GM21825 (cell line): ENCODE measurements around the gene ARSB.
"Not testable (repeated sequence)": the region's sequence is repeated elsewhere in the genome, so short reads cannot be mapped to it uniquely, and the experiment has no call there.

ENCODE experiments used
- ATAC-seq: cut with Tn5 transposase; IDR thresholded peaks from one replicate; pipeline ENCODE4 v1.9.1; 2021; ENCODE audit warnings: mild to moderate bottlenecking, moderate library complexity; ENCODE audit not compliant: unreplicated experiment

The ARSB gene

DNA sequence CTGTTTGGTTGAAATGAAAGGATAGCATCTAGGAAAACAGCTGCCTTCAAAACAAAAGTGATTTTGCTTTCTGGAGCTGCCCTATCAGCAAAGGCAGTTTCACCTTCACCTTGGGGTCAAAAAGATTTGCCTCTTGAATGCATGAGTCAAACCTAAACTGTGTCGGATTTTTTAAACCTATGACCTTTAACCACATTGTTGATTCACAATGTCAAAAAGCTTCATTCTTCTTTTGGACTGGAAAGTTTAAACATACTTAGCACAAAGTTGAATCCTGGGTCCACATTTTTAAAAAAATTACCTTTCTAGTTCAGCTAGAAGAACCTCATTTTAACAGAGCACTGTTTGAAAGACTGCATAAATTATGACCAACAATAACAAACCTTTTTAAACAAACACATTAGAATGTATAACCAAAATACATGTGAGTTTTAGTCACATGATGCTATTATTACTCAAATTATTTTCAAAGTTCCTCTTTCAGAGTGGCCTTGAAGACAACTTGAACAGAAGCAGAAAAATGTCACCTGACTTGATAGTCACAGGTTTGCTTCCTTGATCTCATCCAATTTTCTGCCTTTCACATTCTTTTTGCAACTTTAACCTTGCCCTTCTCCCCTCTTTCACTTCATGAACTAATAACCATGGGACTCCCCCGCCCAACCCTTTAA is 226.8 kb downstream of the ARSB start:
- peak; percentile 62 for ATAC-seq

DNA sequence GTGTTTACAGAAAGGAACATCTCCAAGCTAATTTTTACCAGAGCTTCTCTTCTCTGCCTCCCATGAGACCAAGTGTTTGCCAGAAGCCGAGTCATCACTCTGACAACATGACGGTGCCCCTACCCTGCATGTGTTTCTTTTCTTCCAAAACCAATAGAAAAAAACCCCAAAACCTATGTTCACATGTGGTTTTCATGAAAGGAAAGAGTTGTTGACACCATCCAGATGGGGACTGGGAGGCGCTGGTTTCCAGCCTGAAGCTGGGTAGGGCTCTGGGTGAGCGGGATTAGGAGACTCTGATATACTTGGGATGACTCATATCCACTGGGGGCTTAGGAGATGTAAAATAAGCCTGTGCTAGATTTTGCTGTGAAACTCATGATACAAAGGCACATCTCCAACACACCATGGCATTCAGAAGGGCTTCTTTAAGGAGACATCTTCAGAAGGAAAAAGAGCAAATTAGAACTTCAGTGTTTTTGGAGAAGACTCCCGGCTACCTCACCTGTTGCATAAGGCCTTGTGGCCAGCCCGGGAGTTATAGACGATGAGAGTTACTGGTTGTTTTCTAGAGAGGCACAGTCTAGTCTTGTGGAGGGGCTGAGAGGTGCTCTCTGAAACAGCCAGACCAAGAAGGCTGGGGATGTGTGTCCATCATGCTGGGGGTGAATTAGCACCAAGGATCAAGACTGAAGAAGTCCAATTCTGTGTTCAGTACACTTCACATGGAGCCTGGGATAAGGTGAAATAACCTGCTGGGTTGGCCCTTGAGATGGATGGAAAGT is 227.6 kb downstream of the ARSB start:
- ATAC-seq = peak; percentile 46

DNA sequence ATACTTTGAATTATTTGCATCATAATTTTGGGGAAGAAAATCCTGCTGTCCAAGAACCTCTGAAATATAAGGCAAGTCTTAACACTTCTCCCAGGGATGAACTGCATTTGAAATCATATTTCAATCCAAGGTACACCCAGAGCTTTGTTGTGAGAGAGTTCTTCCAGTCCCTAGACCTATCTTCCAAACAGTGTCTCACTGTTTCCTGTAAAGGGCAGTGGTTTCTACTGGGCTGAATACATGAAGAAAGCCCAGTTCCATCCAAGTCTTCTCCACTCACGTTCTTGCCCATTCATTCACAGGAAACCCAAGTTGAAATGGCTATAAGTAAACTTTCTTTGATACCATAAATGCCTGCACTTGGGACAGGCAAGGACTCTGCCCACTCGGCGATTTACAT is 228.3 kb downstream of the ARSB start:
- no peak for ATAC-seq

DNA sequence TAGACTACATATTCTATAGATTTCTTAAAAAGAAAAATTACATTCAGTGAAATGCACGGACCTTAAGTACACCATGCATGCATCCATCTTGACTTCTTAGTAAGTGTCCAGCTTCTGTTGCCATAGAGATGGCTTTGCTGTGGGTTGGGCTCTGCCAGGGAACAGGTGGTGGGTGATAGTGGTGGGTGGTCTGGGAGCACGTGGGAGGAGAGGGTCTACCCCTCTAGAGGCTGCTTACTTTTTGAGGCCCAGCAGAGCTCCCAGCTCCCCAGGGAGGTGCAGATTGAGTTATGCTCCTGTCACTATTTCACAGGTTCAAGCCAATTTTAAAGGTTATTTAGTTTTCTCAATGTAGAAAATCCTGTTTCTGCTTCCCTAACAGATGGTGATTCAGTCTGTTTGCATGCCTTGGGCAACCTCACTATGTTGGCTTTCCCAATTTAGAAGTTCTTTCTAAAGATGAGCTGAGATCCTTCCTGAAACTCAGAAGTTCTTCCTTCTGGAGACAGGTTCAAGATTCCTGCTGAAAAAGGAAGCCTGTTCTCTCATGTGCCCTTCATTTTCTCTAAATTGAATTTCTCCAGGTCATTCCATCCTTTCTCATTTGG is 229.2 kb downstream of the ARSB start:
- no peak for ATAC-seq

GRCh38 chr5:78754655-78755054 is 230.5 kb downstream of the ARSB start:
- no peak for ATAC-seq

DNA sequence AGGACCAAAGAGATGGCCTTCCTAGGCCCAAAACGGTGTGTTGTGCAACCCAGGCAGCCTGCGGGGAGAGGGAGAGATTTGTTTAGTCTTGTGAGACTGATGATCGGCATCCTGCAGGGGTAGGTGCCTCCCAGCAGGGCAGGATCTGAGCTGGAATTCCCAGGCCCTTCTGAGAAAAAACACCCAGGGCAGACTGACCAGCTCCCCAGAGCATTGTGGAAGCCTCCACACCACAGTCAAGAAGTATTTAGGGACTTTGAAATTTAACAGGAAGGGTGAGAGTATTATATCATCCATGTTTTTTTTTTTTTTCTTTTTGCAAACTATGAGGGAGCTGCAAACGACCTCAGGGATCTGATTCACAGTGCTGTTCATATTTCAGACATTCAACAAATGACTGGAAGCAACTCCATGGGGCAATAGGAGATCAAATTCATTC is 232.0 kb downstream of the ARSB start:
- ATAC-seq = no peak

DNA sequence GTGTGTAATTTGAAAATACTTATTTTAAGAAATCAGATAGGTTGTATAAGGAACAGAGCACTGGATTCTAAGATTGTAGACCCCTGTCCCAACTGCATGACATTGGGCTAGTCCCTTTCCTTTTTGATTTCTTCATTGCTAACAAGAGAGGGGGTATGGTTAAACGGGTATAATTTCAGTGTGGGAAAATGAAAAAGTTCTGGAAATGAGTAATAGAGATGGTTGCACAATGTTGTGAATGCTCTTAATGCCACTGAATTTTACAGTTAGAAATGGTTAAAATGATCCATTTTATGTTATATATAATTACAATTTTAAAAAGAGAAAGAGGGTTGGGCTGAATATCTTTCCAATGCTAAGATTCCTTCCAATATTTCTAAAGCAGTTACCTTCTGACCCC is 233.2 kb downstream of the ARSB start:
- ATAC-seq = no peak

DNA sequence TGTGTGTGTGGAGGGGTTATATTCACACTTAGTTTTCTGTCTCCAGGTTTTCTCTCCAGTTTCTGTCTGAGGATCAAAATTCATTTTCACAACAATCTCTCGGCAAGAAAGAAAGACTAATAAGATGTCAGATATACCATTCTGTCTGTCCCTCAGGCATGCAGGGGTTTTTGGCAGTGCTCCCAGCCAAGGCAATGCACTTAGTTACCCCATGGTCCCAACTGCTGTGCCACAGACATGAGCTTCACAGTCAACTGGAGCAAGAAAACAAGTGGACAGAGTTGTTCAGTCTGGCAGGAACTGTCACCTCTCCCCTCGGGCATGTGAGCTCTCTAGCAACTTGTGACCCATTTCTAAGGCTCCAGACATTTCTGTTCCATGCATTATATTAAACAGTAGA is 234.8 kb downstream of the ARSB start:
- ATAC-seq = no peak

DNA sequence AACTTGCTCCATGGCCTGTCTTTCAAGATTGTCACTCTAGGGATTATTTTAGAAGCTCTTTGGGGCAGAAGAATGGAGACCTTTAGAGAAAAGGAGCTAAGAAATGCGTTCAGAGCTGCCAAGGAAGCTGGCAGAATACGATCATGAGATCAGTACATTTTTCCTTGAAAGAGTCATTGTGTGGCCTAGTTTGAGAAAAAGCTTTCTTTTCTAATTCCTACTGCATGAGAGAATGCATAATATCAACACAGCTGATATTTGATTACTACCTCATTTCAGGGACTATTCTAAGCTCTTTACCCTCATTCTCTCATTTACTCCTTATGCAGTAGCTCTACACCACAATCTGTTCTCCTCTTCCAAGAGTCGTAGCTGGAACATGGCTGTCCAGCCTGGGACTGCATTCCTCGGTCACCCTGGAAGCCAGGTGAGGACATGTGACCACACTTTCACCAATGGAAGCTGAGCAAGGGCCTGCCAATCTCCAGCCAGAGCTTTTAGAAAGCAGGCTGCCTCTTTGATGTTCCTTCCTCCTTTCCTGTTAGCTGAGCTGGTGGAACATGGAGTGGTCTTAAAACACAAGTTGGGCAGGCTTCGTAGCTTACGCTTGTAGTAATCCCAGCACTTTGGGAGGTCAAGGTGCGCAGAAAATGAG is 237.3 kb downstream of the ARSB start:
- ATAC-seq = no peak

DNA sequence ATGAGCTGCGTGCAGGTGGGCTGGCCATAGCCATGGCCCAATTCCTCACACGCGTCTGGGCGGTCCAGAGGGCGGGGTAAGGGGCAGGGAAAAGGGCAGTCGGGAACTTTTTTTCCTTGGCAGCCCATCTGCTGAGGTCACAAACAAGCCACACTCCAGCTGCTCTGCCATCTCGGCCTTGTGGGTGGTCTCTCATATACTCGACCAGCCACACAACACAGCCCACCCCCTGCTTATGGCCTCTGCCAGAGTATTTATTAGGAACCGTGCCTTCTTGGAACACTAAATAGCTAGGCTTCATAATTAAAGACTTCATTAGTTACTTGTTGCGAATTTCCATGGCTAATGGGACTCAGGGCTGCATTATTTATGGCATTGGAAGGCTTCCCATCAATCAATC is 238.1 kb downstream of the ARSB start:
- no peak for ATAC-seq

- ATAC-seq = no peak
These were observed 238.9 kb downstream of the ARSB start for GRCh38 chr5:78746021-78746770.

GRCh38 chr5:78744951-78745534 is 240.1 kb downstream of the ARSB start:
- ATAC-seq = no peak

- no peak for ATAC-seq
These were observed 244.1 kb downstream of the ARSB start for GRCh38 chr5:78741019-78741418.

DNA sequence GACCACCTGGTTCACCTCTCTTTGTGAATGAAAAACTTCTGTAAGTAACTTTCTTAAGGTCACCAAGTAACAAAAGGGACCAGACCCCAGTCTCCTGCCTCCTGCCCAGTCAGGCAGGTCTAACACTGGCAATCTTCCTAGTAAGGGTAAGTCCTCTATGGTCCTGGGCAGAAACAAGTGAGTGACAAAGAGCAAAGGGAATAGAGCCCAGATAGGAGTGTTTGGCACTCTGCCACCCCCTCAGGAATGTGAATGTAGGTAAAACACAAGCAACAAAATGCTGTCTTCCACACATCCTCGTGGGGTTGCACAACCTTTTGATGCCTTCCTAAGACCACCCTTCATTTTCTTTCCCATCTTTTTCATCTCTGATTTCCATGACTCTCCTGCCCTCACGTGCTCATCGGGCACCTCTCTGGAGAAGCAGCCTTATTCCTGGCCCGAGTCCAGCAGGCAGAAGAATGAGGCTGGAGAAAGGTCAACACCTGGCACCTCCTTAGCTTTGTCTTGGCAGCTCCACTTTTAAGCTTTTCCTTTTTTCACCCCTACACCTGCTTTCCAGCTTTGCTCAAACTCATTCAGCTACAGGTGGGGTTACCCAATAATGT is 246.3 kb downstream of the ARSB start:
- ATAC-seq = no peak

DNA sequence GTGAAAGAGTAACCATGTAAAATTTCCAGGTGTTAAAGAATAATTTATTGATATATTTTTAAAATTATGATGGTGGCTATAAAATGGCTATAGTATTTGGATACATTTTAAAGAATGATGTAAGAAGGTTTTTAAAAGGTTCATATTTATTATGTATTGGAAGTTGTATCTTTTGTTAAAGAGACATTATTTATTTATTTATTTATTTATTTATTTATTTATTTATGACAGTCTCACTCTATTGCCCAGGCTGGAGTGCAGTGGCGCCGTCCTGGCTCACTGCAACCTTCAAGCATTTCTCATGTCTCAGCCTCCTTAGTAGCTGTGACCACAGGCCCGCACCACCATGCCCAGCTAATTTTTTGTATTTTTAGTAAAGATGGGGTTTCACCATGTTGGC is 247.0 kb downstream of the ARSB start:
- no peak for ATAC-seq

- no peak for ATAC-seq
These were observed 249.2 kb downstream of the ARSB start for GRCh38 chr5:78735834-78736463.

GRCh38 chr5:78734950-78735349 is 250.2 kb downstream of the ARSB start:
- no peak for ATAC-seq

DNA sequence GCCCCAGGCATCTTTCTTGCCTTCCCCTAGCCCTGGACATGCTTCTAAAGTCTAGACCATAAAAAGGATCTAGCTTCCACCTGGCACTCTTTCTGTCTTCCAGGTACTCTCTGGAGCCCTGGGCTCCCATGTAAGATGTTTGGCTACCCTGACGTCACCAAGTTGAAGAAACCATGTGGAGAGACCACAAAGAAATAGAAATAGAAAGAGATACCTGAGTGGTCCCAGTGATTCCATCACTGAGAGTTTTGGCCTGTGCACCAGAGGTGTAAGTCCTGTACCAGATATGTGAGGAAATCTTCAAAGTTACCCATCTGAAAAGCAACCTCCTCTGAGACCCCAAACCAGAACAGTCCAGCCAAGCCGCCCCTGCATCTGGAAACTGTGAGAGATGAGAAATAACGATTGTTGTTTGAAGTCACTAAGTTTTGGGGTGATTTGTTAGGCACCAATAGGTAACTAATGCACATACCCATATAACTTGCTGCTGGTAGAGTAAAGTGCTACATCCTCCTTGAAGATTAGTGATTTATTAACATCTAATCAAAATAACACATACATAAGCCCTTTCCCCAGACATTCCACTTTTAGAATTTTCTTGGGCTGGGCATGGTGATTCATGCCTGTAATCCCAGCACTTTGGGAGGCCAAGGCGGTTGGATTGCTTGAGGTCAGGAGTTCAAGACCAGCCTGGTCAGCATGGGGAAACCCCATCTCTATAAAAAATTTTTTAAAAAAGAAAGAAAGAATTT is 250.8 kb downstream of the ARSB start:
- no peak for ATAC-seq

DNA sequence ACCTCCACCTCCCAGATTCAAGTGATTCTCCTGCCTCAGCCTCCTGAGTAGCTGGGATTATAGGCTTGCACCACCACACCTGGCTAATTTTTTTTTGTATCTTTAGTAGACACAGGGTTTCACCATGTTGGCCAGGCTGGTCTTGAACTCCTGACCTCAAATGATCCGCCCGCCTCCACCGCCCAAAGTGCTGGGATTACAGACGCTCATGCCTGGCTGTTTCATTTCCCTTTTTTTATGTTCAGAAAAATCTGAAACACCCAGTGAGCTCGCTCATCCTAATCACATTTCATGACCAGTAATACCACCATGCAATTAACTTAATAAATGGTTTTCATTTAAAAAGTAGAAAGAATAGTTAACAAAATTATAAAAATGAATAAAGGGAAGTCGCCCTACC is 252.4 kb downstream of the ARSB start:
- ATAC-seq = not testable (repeated sequence)
